Mammary epithelial cell (primary cell): Measurements from ENCODE around the gene ZDHHC17.

ENCODE experiments used
- EZH2 ChIP-seq: IDR thresholded peaks from 2 replicates; pipeline ENCODE4 v1.6.1; 2012; ENCODE audit warnings: low read length, inconsistent platforms, borderline replicate concordance
- TF ChIP-seq, protein P1 (sequence below), 2 donors: IDR thresholded peaks in 1 of 2; conservative IDR thresholded peaks in 1 of 2; 2 replicates each; pipeline ENCODE4 v1.5.1; 2011 to 2012; ENCODE audit warnings: inconsistent platforms in 2 of 2, low read length in 2 of 2, mild to moderate bottlenecking in 2 of 2, control low read depth in 1 of 2, low read depth in 1 of 2; ENCODE audit not compliant: insufficient read depth in 1 of 2; ENCODE audit errors: extremely low read depth in 1 of 2

DNA sequence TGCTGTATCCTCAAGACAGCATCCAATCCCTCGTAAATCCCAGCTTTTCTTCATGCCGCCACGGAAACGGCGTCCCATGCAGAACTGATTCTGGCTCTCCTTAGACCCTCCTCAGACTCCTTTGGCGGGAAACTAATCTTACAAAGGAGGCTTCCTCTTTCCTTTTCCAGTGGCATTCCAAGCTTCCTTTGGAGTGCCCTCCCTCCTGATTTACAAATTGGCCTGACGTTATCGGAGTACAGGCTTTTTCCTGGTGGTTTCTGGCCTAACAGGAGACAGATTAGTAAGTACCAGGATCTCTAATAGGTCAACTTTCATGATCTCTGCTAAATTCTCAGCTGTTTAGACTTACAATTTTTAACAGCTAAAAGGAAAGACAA is 1.3 kb upstream of the ZDHHC17 start:
- TF ChIP-seq, protein P1, sequence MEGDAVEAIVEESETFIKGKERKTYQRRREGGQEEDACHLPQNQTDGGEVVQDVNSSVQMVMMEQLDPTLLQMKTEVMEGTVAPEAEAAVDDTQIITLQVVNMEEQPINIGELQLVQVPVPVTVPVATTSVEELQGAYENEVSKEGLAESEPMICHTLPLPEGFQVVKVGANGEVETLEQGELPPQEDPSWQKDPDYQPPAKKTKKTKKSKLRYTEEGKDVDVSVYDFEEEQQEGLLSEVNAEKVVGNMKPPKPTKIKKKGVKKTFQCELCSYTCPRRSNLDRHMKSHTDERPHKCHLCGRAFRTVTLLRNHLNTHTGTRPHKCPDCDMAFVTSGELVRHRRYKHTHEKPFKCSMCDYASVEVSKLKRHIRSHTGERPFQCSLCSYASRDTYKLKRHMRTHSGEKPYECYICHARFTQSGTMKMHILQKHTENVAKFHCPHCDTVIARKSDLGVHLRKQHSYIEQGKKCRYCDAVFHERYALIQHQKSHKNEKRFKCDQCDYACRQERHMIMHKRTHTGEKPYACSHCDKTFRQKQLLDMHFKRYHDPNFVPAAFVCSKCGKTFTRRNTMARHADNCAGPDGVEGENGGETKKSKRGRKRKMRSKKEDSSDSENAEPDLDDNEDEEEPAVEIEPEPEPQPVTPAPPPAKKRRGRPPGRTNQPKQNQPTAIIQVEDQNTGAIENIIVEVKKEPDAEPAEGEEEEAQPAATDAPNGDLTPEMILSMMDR (conservative IDR thresholded peaks at IDR 0.05 in 1 of 2, IDR thresholded peaks at IDR 0.05 in 1 of 2; ENCODE audit: extremely low read depth in 1 of 2, insufficient read depth in 1 of 2, low read depth in 1 of 2, low read length in 2 of 2): no peak
- no peak for TF ChIP-seq EZH2
